Peyer's patch (tissue), 4 donors: Measurements from ENCODE around the gene EFNA2.

ENCODE experiments used
- POLR2A ChIP-seq, 2 donors: fragments of 450-650 bp; IDR thresholded peaks; one replicate each; pipeline ENCODE4 v1.5.1; 2017; ENCODE audit warnings: antibody characterized with exemption in 2 of 2, mild to moderate bottlenecking in 2 of 2, moderate library complexity in 2 of 2
- TF ChIP-seq, protein P1 (sequence below), 6 experiments: fragments of 450-650 bp in 4 of 6; fragments of 200-600 bp in 2 of 6; sonication (generic) in 1 of 6; IDR thresholded peaks; one replicate each; pipeline ENCODE4 v1.5.1; 2017 to 2019; ENCODE audit warnings: antibody characterized with exemption in 6 of 6, mild to moderate bottlenecking in 3 of 6, moderate library complexity in 1 of 6

DNA sequence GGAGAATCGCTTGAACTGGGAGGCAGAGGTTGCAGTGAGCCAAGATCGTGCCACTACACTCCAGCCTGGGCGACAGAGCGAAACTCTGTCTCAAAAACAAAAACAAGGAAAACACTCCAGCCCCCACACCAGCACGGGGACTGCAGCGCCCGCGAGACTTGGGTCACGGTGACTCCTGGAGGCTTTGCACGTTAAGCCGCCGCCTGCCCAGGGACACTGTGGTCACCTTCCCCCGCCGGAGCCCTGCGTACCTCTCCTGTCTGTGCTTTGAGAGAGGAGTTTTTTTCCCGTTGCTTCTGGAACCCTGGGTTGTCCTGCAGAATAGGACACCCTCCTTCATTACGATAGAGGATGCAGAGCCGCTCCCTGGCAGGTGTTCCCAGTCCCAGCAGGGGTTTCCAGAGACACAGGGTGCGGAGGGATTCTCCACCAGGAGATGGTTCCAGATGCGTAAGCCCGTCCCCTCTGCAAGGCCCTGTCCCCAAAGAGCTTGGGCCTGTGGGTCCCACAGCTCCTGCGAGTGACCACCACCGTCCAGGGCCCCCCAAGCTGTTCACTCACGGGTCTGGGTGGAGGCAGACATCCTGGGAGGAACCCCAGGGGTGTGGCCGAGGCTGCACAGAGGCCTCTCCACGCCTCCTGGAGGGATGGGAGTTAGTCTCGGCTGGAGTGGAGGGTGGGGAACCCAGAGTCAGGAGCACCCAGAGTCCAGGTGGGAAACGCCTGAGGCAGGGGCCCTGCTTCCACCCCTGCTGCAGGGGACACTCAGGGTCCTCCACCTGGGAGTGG lies 55.2 kb downstream of the EFNA2 start:
- TF ChIP-seq, protein P1, sequence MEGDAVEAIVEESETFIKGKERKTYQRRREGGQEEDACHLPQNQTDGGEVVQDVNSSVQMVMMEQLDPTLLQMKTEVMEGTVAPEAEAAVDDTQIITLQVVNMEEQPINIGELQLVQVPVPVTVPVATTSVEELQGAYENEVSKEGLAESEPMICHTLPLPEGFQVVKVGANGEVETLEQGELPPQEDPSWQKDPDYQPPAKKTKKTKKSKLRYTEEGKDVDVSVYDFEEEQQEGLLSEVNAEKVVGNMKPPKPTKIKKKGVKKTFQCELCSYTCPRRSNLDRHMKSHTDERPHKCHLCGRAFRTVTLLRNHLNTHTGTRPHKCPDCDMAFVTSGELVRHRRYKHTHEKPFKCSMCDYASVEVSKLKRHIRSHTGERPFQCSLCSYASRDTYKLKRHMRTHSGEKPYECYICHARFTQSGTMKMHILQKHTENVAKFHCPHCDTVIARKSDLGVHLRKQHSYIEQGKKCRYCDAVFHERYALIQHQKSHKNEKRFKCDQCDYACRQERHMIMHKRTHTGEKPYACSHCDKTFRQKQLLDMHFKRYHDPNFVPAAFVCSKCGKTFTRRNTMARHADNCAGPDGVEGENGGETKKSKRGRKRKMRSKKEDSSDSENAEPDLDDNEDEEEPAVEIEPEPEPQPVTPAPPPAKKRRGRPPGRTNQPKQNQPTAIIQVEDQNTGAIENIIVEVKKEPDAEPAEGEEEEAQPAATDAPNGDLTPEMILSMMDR (IDR thresholded peaks at IDR 0.05) = no peak
- TF ChIP-seq POLR2A (IDR thresholded peaks at IDR 0.05) = no peak
